ENCODE results near the gene CTDP1.
A peak's percentile ranks its signal among the peaks of the same experiment; 100 is the strongest.
"Not testable (repeated sequence)": the region's sequence is repeated elsewhere in the genome, so short reads cannot be mapped to it uniquely, and the experiment has no call there.

The CTDP1 gene

DNA sequence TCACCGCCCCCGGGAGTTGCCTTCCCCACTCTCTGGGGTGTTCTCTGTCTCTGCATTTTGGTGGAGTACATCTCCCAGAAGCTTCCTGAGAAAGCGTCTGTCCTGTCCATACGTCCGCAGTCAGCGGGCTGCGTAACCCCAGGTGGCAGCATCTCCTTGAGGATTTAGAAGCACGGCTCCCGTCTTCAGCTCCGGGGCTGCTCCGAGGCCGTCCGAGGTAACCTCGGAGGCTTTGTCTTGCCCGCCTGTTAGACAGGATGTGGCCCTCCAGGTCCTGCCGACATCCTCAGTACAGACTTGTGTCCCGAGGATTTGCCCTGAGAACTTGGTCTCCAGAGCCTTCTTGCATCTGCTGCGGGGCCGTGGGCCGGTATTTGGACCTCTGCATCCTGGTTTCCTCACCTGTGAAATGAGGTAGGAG, 58.4 kb downstream of the CTDP1 start:
- Histone ChIP-seq H3K4me3 (no peak overlapping the region), H3K27me3 (no peaks in the 10 kb centered on the region), H3K4me1 (no peaks in the 10 kb centered on the region), H3K27ac (no peak overlapping the region), H3K9me3 (no peaks in the 10 kb centered on the region), H3K36me3 (peaks cover 69 to 93% (median 86%) of the 10 kb centered on the region in 3 donors)
- intact Hi-C loops (cut with DNase I; ENCODE audit: low total_unique reads) = no loop called here
- peak in 1 of 2 donors; percentile 54 for DNase-seq
- TF ChIP-seq, protein P1, sequence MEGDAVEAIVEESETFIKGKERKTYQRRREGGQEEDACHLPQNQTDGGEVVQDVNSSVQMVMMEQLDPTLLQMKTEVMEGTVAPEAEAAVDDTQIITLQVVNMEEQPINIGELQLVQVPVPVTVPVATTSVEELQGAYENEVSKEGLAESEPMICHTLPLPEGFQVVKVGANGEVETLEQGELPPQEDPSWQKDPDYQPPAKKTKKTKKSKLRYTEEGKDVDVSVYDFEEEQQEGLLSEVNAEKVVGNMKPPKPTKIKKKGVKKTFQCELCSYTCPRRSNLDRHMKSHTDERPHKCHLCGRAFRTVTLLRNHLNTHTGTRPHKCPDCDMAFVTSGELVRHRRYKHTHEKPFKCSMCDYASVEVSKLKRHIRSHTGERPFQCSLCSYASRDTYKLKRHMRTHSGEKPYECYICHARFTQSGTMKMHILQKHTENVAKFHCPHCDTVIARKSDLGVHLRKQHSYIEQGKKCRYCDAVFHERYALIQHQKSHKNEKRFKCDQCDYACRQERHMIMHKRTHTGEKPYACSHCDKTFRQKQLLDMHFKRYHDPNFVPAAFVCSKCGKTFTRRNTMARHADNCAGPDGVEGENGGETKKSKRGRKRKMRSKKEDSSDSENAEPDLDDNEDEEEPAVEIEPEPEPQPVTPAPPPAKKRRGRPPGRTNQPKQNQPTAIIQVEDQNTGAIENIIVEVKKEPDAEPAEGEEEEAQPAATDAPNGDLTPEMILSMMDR (IDR thresholded peaks at IDR 0.05) = no peak

DNA sequence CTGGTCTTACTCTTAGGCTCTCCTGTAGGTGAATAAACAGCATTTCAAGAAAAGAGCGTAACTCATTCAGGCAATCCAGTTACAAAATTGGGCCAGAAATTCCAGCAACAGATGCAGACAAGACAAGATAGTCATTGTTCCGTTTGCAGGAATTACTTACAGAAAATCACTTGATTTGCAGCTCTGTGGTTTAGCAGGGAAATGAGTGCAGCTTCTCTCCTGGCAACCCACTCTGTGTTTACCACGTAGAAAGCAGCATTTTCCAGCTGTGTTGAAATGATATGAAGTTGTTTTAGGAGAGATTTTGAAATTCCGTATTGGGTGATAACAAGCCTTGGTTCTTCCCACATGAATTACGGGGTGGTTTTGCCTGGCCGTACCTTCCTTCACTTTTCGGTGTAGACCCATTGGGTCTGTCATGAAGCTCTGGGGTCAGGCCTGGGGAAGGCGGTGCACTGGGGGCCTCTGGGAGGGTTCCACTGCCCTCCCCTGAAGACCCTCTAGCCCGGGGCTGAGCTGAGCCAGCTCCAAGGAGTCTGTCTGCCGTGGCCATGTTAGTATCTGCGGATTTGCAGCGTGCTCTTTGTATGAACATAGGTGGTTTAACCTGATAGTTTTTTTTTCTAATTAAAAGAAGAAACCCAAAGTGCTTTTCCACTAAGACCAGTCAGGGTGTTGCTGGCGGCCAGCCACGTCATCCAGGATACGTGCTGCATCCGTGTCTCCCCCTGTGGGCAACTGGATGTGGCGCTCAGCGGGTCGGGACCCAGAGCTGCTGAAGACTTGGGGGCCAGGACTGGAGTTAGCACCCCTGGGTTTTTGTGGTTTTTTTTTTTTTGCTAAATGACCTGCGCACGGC, 59.2 kb downstream of the CTDP1 start:
- Histone ChIP-seq H3K9me3 (no peaks in the 10 kb centered on the region), H3K27me3 (no peaks in the 10 kb centered on the region), H3K4me3 (no peak overlapping the region), H3K4me1 (no peaks in the 10 kb centered on the region), H3K36me3 (peaks cover 69 to 94% (median 85%) of the 10 kb centered on the region in 3 donors), H3K27ac (no peak overlapping the region)
- peak in 1 of 2 donors; percentile 60 for DNase-seq
- intact Hi-C loops (cut with DNase I; ENCODE audit: low total_unique reads) = no loop called here
- TF ChIP-seq, protein P1 (IDR thresholded peaks at IDR 0.05) = no peak

DNA sequence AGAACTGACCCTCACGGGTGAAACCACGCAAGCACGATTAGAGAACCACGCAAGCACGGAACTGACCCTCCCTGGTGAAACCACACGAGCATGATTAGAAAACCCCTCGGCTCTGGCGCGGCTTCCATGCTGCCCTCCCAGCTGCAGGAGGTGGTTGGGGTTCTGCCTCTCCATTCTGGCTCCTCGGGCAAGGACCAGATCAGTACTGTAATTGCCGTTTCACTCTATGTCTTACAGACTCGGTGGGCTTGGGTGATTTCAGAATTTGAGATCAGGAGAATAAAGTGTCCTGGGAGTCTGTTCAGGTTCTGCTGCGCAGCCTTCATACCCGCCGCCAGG, 59.8 kb downstream of the CTDP1 start:
- Histone ChIP-seq H3K36me3 (peaks cover 64 to 93% (median 80%) of the 10 kb centered on the region in 3 donors), H3K4me3 (no peak overlapping the region), H3K9me3 (no peaks in the 10 kb centered on the region), H3K27me3 (no peaks in the 10 kb centered on the region), H3K27ac (no peak overlapping the region), H3K4me1 (no peaks in the 10 kb centered on the region)
- TF ChIP-seq, protein P1 (IDR thresholded peaks at IDR 0.05) = no peak
- peak in 1 of 2 donors; percentile 24 for DNase-seq
- intact Hi-C loops (cut with DNase I; ENCODE audit: low total_unique reads) = no loop called here

DNA sequence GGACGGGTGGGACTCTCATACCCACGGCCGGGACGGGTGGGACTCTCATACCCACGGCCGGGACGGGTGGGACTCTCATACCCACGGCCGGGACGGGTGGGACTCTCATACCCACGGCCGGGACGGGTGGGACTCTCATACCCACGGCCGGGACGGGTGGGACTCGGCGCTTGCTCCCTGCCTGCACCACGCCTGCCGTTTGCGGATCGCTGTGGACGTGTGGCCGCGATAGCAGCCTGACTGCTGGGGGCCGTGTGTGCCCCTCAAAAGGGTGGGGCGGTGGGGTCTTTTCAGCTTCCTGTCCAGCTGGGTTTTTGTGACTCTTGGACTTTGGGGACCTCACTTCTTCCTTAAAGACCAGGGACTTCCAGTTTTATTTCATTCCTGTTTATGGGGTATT, 60.4 kb downstream of the CTDP1 start:
- H3K36me3 ChIP-seq = peaks cover 59 to 91% (median 76%) of the 10 kb centered on the region in 3 donors
- H3K9me3 ChIP-seq; intact Hi-C loops (cut with DNase I; ENCODE audit: low total_unique reads): not testable (repeated sequence)

DNA sequence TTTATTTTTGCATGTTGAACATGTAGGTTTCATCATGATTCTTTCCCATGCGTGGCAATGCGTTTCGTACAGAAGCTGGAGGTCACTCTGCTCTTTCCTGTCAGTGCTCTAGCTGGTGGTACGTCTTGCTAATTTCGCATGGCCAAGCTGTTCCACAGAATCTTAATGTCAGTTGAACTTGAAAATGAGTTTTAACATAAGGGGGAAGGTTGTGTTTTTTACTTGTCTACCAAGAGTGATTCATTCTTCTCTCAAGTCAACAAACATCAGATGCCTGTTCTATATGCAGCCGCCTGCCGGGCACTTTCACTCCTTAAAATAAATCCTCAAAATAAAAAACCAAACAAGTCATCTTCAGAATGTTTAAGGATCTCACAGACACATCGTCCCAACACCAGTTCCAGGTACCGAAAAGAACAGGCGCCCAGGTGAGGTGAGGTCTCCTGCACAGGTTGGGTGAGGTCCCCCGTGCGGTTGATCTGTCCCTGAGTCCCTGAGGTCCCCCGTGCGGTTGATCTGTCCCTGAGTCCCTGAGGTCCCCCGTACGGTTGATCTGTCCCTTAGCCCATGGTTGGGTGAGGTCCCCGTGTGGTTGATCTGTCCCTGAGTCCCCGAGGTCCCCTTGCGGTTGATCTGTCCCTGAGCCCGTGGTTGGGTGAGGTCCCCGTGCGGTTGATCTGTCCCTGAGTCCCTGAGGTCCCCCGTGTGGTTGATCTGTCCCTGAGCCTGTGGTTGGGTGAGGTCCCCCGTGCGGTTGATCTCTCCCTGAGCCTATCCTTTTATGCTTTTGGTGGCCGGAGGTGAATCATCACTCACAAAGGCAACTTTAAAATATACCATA, 61.1 kb downstream of the CTDP1 start:
- TF ChIP-seq, protein P1 (IDR thresholded peaks at IDR 0.05) = no peak
- no peaks in the 10 kb centered on the region for H3K27me3 ChIP-seq
- no peaks in the 10 kb centered on the region for H3K4me1 ChIP-seq
- peaks cover 52 to 84% (median 70%) of the 10 kb centered on the region in 3 donors for H3K36me3 ChIP-seq
- no peak overlapping the region for H3K27ac ChIP-seq
- H3K9me3 ChIP-seq = no peaks in the 10 kb centered on the region
- H3K4me3 ChIP-seq = no peak overlapping the region
- intact Hi-C loops (cut with DNase I; ENCODE audit: low total_unique reads) = no loop called here
- DNase-seq = peak in 1 of 2 donors; percentile 41

More for the DNA sequence above, 60.4 kb downstream of the CTDP1 start:
- not testable (repeated sequence) for H3K4me3 ChIP-seq, H3K4me1 ChIP-seq, DNase-seq, H3K27ac ChIP-seq, H3K27me3 ChIP-seq

DNA sequence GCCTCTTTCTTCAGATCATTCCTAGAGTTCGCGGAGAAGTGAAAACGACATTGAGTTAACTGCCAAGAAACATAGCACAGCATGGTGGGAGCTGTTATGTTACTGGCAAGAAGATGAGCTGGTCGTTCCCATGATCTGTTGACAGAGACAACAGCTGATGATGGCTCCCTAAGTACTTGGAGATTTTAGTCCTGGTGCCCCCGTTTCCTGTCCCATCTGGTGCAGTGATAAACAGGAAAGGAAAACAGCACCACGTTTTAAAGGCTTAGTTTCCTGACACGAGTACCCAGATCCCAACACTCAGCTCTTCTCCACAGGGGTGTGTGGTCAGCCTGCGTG, 61.7 kb downstream of the CTDP1 start:
- TF ChIP-seq, protein P1 (IDR thresholded peaks at IDR 0.05) = no peak
- H3K27me3 ChIP-seq = no peaks in the 10 kb centered on the region
- intact Hi-C loops (cut with DNase I; ENCODE audit: low total_unique reads) = no loop called here
- no peaks in the 10 kb centered on the region for H3K9me3 ChIP-seq
- no peaks in the 10 kb centered on the region for H3K4me1 ChIP-seq
- H3K36me3 ChIP-seq = peaks cover 48 to 79% (median 64%) of the 10 kb centered on the region in 3 donors
- H3K4me3 ChIP-seq = no peak overlapping the region
- H3K27ac ChIP-seq = no peak overlapping the region
- DNase-seq = no peak

Measured in tibial artery (tissue), 4 donors.